H9 (cell line): Measurements from ENCODE around the gene EML1. TPM values are rescaled to one million over a fixed set of nuclear protein-coding genes. Genes with fewer than 3 reads are reported as not detected.

Source experiments
- DNase-seq: peaks from one replicate; pipeline ENCODE4 v3.0.0-alpha.2; 2017
- H2AFZ ChIP-seq: one replicate; pipeline ENCODE4 v1.6.1; 2013; ENCODE audit warnings: mild to moderate bottlenecking, low read length, control low read depth, moderate library complexity
- H2AK5ac ChIP-seq: 2 replicates; pipeline ENCODE4 v1.6.1; 2013; ENCODE audit warnings: low read length, control low read depth, mixed read lengths; ENCODE audit not compliant: insufficient read length
- H2BK120ac ChIP-seq: one replicate; pipeline ENCODE4 v1.6.1; 2013; ENCODE audit warnings: low read depth, mild to moderate bottlenecking, low read length, control low read depth, inconsistent platforms; ENCODE audit not compliant: poor library complexity, severe bottlenecking
- H2BK12ac ChIP-seq: 2 replicates; pipeline ENCODE4 v1.6.1; 2013; ENCODE audit warnings: low read length, control low read depth, mixed read lengths, low read depth; ENCODE audit not compliant: insufficient read length
- H2BK15ac ChIP-seq: 2 replicates; pipeline ENCODE4 v1.6.1; 2013; ENCODE audit warnings: low read depth, low read length, control low read depth
- H2BK20ac ChIP-seq: one replicate; pipeline ENCODE4 v1.6.1; 2013; ENCODE audit warnings: low read depth, mild to moderate bottlenecking, low read length, control low read depth, inconsistent platforms; ENCODE audit not compliant: poor library complexity, severe bottlenecking
- H2BK5ac ChIP-seq: 2 replicates; pipeline ENCODE4 v1.6.1; 2013; ENCODE audit warnings: low read length, control low read depth, mixed read lengths; ENCODE audit not compliant: insufficient read length
- H3K14ac ChIP-seq: 2 replicates; pipeline ENCODE4 v1.6.1; 2013; ENCODE audit warnings: low read length, control low read depth; ENCODE audit not compliant: insufficient read depth
- H3K18ac ChIP-seq: 2 replicates; pipeline ENCODE4 v1.6.1; 2013; ENCODE audit warnings: low read depth, mild to moderate bottlenecking, mixed read lengths, low read length, control low read depth; ENCODE audit not compliant: insufficient read length
- H3K23ac ChIP-seq: 2 replicates; pipeline ENCODE4 v1.6.1; 2013; ENCODE audit warnings: low read length, control low read depth, mixed read lengths, low read depth; ENCODE audit not compliant: insufficient read length
- H3K23me2 ChIP-seq: 2 replicates; pipeline ENCODE4 v1.6.1; 2013; ENCODE audit warnings: low read depth, mild to moderate bottlenecking, mixed read lengths, low read length, control low read depth; ENCODE audit not compliant: insufficient read length, poor library complexity, severe bottlenecking
- H3K27ac ChIP-seq: 2 replicates; pipeline ENCODE4 v1.5.1; 2013; ENCODE audit warnings: low read length, control low read depth, mixed read lengths, low read depth; ENCODE audit not compliant: insufficient read length
- H3K27me3 ChIP-seq: 2 replicates; pipeline ENCODE4 v1.6.1; 2013; ENCODE audit warnings: low read length, control low read depth, inconsistent platforms; ENCODE audit not compliant: insufficient read depth
- H3K4ac ChIP-seq: 2 replicates; pipeline ENCODE4 v1.6.1; 2013; ENCODE audit warnings: low read depth, mild to moderate bottlenecking, control low read depth, inconsistent platforms, low read length, moderate library complexity
- H3K4me1 ChIP-seq: 2 replicates; pipeline ENCODE4 v1.6.1; 2013; ENCODE audit warnings: low read length, control low read depth, inconsistent platforms; ENCODE audit not compliant: insufficient read depth
- H3K4me2 ChIP-seq: 2 replicates; pipeline ENCODE4 v1.6.1; 2013; ENCODE audit warnings: low read length, control low read depth, mixed read lengths; ENCODE audit not compliant: insufficient read length, insufficient read depth
- H3K56ac ChIP-seq: 2 replicates; pipeline ENCODE4 v1.6.1; 2013; ENCODE audit warnings: low read depth, mild to moderate bottlenecking, mixed read lengths, low read length, control low read depth; ENCODE audit not compliant: insufficient read length
- H3K79me1 ChIP-seq: 2 replicates; pipeline ENCODE4 v1.6.1; 2013; ENCODE audit warnings: low read depth, mild to moderate bottlenecking, moderate library complexity, low read length, control low read depth, inconsistent platforms; ENCODE audit not compliant: insufficient read depth, poor library complexity, severe bottlenecking
- H3K79me2 ChIP-seq: 2 replicates; pipeline ENCODE4 v1.6.1; 2013; ENCODE audit warnings: low read length, control low read depth, inconsistent platforms; ENCODE audit not compliant: insufficient read depth
- H3K9ac ChIP-seq: 2 replicates; pipeline ENCODE4 v1.6.1; 2013; ENCODE audit warnings: low read length, control low read depth, mixed read lengths; ENCODE audit not compliant: insufficient read length; ENCODE audit errors: extremely low read depth
- H3K9me3 ChIP-seq: one replicate; pipeline ENCODE4 v1.6.1; 2013; ENCODE audit warnings: low read depth, low read length, inconsistent platforms; ENCODE audit not compliant: control insufficient read depth
- H3T11ph ChIP-seq: one replicate; pipeline ENCODE4 v1.6.1; 2013; ENCODE audit warnings: mild to moderate bottlenecking, low read length, control low read depth, inconsistent platforms
- H4K20me1 ChIP-seq: one replicate; pipeline ENCODE4 v1.6.1; 2013; ENCODE audit not compliant: control insufficient read depth, insufficient read length, insufficient read depth
- H4K5ac ChIP-seq: 2 replicates; pipeline ENCODE4 v1.6.1; 2013; ENCODE audit warnings: low read depth, mild to moderate bottlenecking, mixed read lengths, low read length, control low read depth; ENCODE audit not compliant: insufficient read length
- H4K8ac ChIP-seq: replicated peaks from 2 replicates; pipeline ENCODE4 v1.6.1; 2013; ENCODE audit warnings: low read length, control low read depth, mixed read lengths, low read depth; ENCODE audit not compliant: insufficient read length
- H4K91ac ChIP-seq: 2 replicates; pipeline ENCODE4 v1.6.1; 2013; ENCODE audit warnings: low read depth, mild to moderate bottlenecking, moderate library complexity, mixed read lengths, low read length, control low read depth; ENCODE audit not compliant: insufficient read length
- H3K27ac Mint-ChIP-seq, 3 experiments: 2 replicates in 2 of 3; 3 replicates in 1 of 3; pipeline ENCODE4 v1.8.0; 2020 to 2021; ENCODE audit warnings: mixed read lengths in 3 of 3, mild to moderate bottlenecking in 1 of 3, moderate library complexity in 1 of 3
- H3K27me3 Mint-ChIP-seq: 2 replicates; pipeline ENCODE4 v1.8.0; 2021; ENCODE audit warnings: low read depth, mild to moderate bottlenecking, moderate library complexity, mixed read lengths
- H3K36me3 Mint-ChIP-seq, 3 experiments: 2 replicates in 2 of 3; 3 replicates in 1 of 3; pipeline ENCODE4 v1.8.0; 2020 to 2021; ENCODE audit warnings: low read depth in 3 of 3, mixed read lengths in 3 of 3; ENCODE audit not compliant: insufficient read depth in 1 of 3
- H3K4me1 Mint-ChIP-seq, 2 experiments: 2 replicates each; pipeline ENCODE4 v1.8.0; 2020; ENCODE audit warnings: mixed read lengths in 2 of 2
- H3K4me3 Mint-ChIP-seq, 2 experiments: 2 replicates in 1 of 2; 3 replicates in 1 of 2; pipeline ENCODE4 v1.8.0; 2020 to 2021; ENCODE audit warnings: mild to moderate bottlenecking in 2 of 2, mixed read lengths in 2 of 2, moderate library complexity in 1 of 2
- H3K9me3 Mint-ChIP-seq, 2 experiments: 2 replicates in 1 of 2; 3 replicates in 1 of 2; pipeline ENCODE4 v1.8.0; 2020; ENCODE audit warnings: mild to moderate bottlenecking in 2 of 2, mixed read lengths in 2 of 2, moderate library complexity in 1 of 2
- CTCF ChIP-seq: fragments of 200-600 bp; sonication (generic); conservative IDR thresholded peaks from 3 replicates; pipeline ENCODE4 v1.8.0; 2021; ENCODE audit warnings: antibody characterized with exemption, mild to moderate bottlenecking
- WGBS: extraction: QIAGEN DNeasy Blood & Tissue Kit; methylation state at CpG from one replicate; pipeline ENCODE4 v1.1.7; 2013; ENCODE audit warnings: missing lambda C conversion rate, low lambda C conversion rate, mixed read lengths; ENCODE audit not compliant: insufficient read length; ENCODE audit errors: extremely low coverage; 5-methylcytosine and 5-hydroxymethylcytosine counted together
- total RNA-seq: library from RNA; stranded (reverse); gene quantifications from 2 replicates; pipeline ENCODE4 v1.2.1, GENCODE V29; 2021

The EML1 gene
- total RNA-seq, 1 experiment from 2014 or later = 16.7 TPM

GRCh38 chr14:99795046-99795445 is 1.8 kb downstream of the EML1 start:
- Mint-ChIP-seq H3K9me3 (no peaks in the 10 kb centered on the region; a peak in 1 of 5 replicates), H3K4me1 (peaks cover 24 to 26% of the 10 kb centered on the region in 2 experiments), H3K36me3 (0 out of 7 replicates have a peak, but pooled peaks cover 0 to 5% (median 0%) of the 10 kb centered on the region in 3 experiments), H3K27me3 (peaks cover 20% of the 10 kb centered on the region), H3K27ac (no peak overlapping the region), H3K4me3 (no peak overlapping the region; a peak in 1 of 5 replicates)
- no peaks in the 10 kb centered on the region for H3K4me1 ChIP-seq
- H2BK5ac ChIP-seq = no peak overlapping the region
- H2BK12ac ChIP-seq = no peak overlapping the region
- no peak overlapping the region for H2AK5ac ChIP-seq
- H4K91ac ChIP-seq = no peak overlapping the region
- no peak overlapping the region for H2BK120ac ChIP-seq
- H3K18ac ChIP-seq = no peak overlapping the region
- no CpG with 5 or more reads among the region's 4 CpGs for WGBS
- H3K79me2 ChIP-seq = no peaks in the 10 kb centered on the region
- no peaks in the 10 kb centered on the region for H4K20me1 ChIP-seq
- H3K23ac ChIP-seq = no peak overlapping the region
- H3K27me3 ChIP-seq = no peaks in the 10 kb centered on the region
- H3K23me2 ChIP-seq = peaks cover 4% of the 10 kb centered on the region
- H3K9me3 ChIP-seq = no peaks in the 10 kb centered on the region
- DNase-seq = no peak
- H4K8ac ChIP-seq = no peak overlapping the region
- H3K79me1 ChIP-seq = no peaks in the 10 kb centered on the region
- H4K5ac ChIP-seq = no peak overlapping the region
- TF ChIP-seq CTCF = no peak
- H2BK20ac ChIP-seq = no peak overlapping the region
- no peak overlapping the region for H3K4me2 ChIP-seq
- H2AFZ ChIP-seq = no peak overlapping the region
- no peak overlapping the region for H3K27ac ChIP-seq
- H3K56ac ChIP-seq = no peak overlapping the region
- H3K14ac ChIP-seq = no peak overlapping the region
- no peak overlapping the region for H2BK15ac ChIP-seq
- H3K4ac ChIP-seq = no peak overlapping the region
- H3K9ac ChIP-seq = no peak overlapping the region
- no peak overlapping the region for H3T11ph ChIP-seq
